A673 (cell line): Measurements from ENCODE around the gene RTKN2.

Source experiments
- CTCF ChIP-seq: fragments of 300-800, 200-600 bp; sonication (generic); conservative IDR thresholded peaks from 2 replicates; pipeline ENCODE4 v1.5.1; 2017; ENCODE audit warnings: low read depth, mild to moderate bottlenecking, antibody characterized with exemption, low read length, moderate library complexity, mixed read lengths
- EZH2 ChIP-seq: fragments of 200-600 bp; sonication (generic); IDR thresholded peaks from 2 replicates; pipeline ENCODE4 v1.6.1; 2017; ENCODE audit warnings: borderline replicate concordance, low read depth, mild to moderate bottlenecking, mixed read lengths, antibody characterized with exemption, low read length; ENCODE audit not compliant: poor library complexity, severe bottlenecking

- TF ChIP-seq CTCF (no peak), EZH2 (no peak)
Measured at GRCh38 chr10:62302760-62303159, 34.1 kb upstream of the RTKN2 start.
